Tibial artery (tissue), 4 donors: ENCODE results near the gene ALKAL2.

ENCODE experiments used
- DNase-seq, 2 donors: peaks; one replicate each; pipeline ENCODE4 v3.0.0-alpha.2; 2019
- H3K27ac ChIP-seq, 2 donors: fragments of 200-600 bp; sonication (generic) in 1 of 2; 1 replicate in 1 of 2; 2 replicates in 1 of 2; pipeline ENCODE4 v1.5.1; 2018 to 2019; ENCODE audit warnings: mild to moderate bottlenecking in 1 of 2
- H3K27me3 ChIP-seq, 2 donors: fragments of 200-600 bp; sonication (generic) in 1 of 2; one replicate each; pipeline versions ENCODE4 v1.5.1 to v1.6.0; 2016 to 2019
- H3K36me3 ChIP-seq, 3 donors: fragments of 200-600 bp; sonication (generic) in 2 of 3; one replicate each; pipeline ENCODE4 v1.5.1; 2016 to 2019; ENCODE audit warnings: mild to moderate bottlenecking in 2 of 3
- H3K4me1 ChIP-seq, 4 donors: fragments of 200-600 bp; sonication (generic) in 2 of 4; 1 replicate in 3 of 4; 2 replicates in 1 of 4; pipeline ENCODE4 v1.5.1; 2016 to 2019
- H3K4me3 ChIP-seq, 2 donors: fragments of 200-600 bp; sonication (generic) in 1 of 2; 1 replicate in 1 of 2; 2 replicates in 1 of 2; pipeline ENCODE4 v1.5.1; 2018 to 2019; ENCODE audit warnings: mild to moderate bottlenecking in 2 of 2
- H3K9me3 ChIP-seq, 3 donors: fragments of 200-600 bp; sonication (generic) in 1 of 3; one replicate each; pipeline ENCODE4 v1.5.1; 2016 to 2019
- CTCF ChIP-seq, 2 experiments: fragments of 200-600 bp in 1 of 2; fragments of 450-650 bp in 1 of 2; IDR thresholded peaks; one replicate each; pipeline ENCODE4 v1.5.1; 2017 to 2019; ENCODE audit warnings: antibody characterized with exemption in 2 of 2, mild to moderate bottlenecking in 1 of 2, moderate library complexity in 1 of 2
- intact Hi-C: fragments of 100-400 bp; cut with DNase I; formaldehyde crosslinking; loops from one replicate; pipeline ENCODE4 v1.15.0; 2023; ENCODE audit warnings: low total_unique reads

The ALKAL2 gene

GRCh38 chr2:256094-256493 lies 31.8 kb downstream of the ALKAL2 start:
- Histone ChIP-seq H3K27me3 (no peaks in the 10 kb centered on the region), H3K4me3 (no peak overlapping the region), H3K36me3 (peaks cover 0 to 26% (median 6%) of the 10 kb centered on the region in 3 donors), H3K27ac (no peak overlapping the region), H3K4me1 (no peaks in the 10 kb centered on the region), H3K9me3 (peaks cover 0 to 15% (median 0%) of the 10 kb centered on the region in 3 donors)
- TF ChIP-seq CTCF (IDR thresholded peaks at IDR 0.05), result no peak
- DNase-seq, result no peak
- intact Hi-C loops, result no loop called here

GRCh38 chr2:255195-255594 lies 32.7 kb downstream of the ALKAL2 start:
- Histone ChIP-seq H3K27ac (no peak overlapping the region), H3K4me1 (no peaks in the 10 kb centered on the region), H3K36me3 (peaks cover 5 to 18% (median 6%) of the 10 kb centered on the region in 3 donors), H3K27me3 (no peaks in the 10 kb centered on the region), H3K4me3 (no peak overlapping the region), H3K9me3 (peaks cover 0 to 15% (median 0%) of the 10 kb centered on the region in 3 donors)
- TF ChIP-seq CTCF (IDR thresholded peaks at IDR 0.05), result no peak
- intact Hi-C loops, result no loop called here
- no peak for DNase-seq

- H3K36me3 ChIP-seq, result peaks cover 11 to 26% (median 13%) of the 10 kb centered on the region in 3 donors
- H3K9me3 ChIP-seq, result peaks cover 0 to 15% (median 0%) of the 10 kb centered on the region in 3 donors
- H3K27ac ChIP-seq, result no peak overlapping the region
- H3K4me1 ChIP-seq, result no peaks in the 10 kb centered on the region
- DNase-seq, result no peak
- no peaks in the 10 kb centered on the region for H3K27me3 ChIP-seq
- intact Hi-C loops, result no loop called here
- no peak for TF ChIP-seq CTCF (IDR thresholded peaks at IDR 0.05)
- H3K4me3 ChIP-seq, result no peak overlapping the region
Observed at GRCh38 chr2:254241-254640, 33.6 kb downstream of the ALKAL2 start.

- DNase-seq, result no peak
- no peaks in the 10 kb centered on the region for H3K4me1 ChIP-seq
- no peaks in the 10 kb centered on the region for H3K27me3 ChIP-seq
- H3K9me3 ChIP-seq, result peaks cover 0 to 14% (median 0%) of the 10 kb centered on the region in 3 donors
- H3K36me3 ChIP-seq, result peaks cover 11 to 33% (median 16%) of the 10 kb centered on the region in 3 donors
- no peak overlapping the region for H3K4me3 ChIP-seq
- intact Hi-C loops, result no loop called here
- H3K27ac ChIP-seq, result no peak overlapping the region
- no peak for TF ChIP-seq CTCF (IDR thresholded peaks at IDR 0.05)
Observed at GRCh38 chr2:253202-253638, 34.7 kb downstream of the ALKAL2 start.

GRCh38 chr2:252001-252602 lies 35.8 kb downstream of the ALKAL2 start:
- Histone ChIP-seq H3K36me3 (peaks cover 11 to 39% (median 16%) of the 10 kb centered on the region in 3 donors), H3K9me3 (peaks cover 0 to 7% (median 0%) of the 10 kb centered on the region in 3 donors), H3K4me3 (no peak overlapping the region), H3K4me1 (no peaks in the 10 kb centered on the region), H3K27ac (no peak overlapping the region), H3K27me3 (no peaks in the 10 kb centered on the region)
- intact Hi-C loops, result no loop called here
- DNase-seq, result no peak
- no peak for TF ChIP-seq CTCF (IDR thresholded peaks at IDR 0.05)
